ENCODE data around the gene CDC42. TPM values are rescaled to one million over a fixed set of nuclear protein-coding genes. Genes with fewer than 3 reads are reported as not detected.

The CDC42 gene
- total RNA-seq, 2 donors from 2014 or later: 269 to 323 TPM

- DNase-seq: no peak
- intact Hi-C loops (cut with DNase I, micrococcal nuclease): no loop called here
- no peak for ATAC-seq
Observed at GRCh38 chr1:22101199-22101598, 48.7 kb downstream of the CDC42 start.

- no peak for DNase-seq
- ATAC-seq: no peak
- intact Hi-C loops (cut with DNase I, micrococcal nuclease): no loop called here
Observed at GRCh38 chr1:22101995-22102394, 49.5 kb downstream of the CDC42 start.

- intact Hi-C loops (cut with DNase I, micrococcal nuclease): no loop called here
- ATAC-seq (no peak), DNase-seq (no peak)
Observed at GRCh38 chr1:22102746-22103145, 50.2 kb downstream of the CDC42 start.

- ATAC-seq (no peak), DNase-seq (no peak)
- intact Hi-C loops (cut with DNase I, micrococcal nuclease): no loop called here
Observed at GRCh38 chr1:22104094-22104493, 51.6 kb downstream of the CDC42 start.

- intact Hi-C loops (cut with DNase I, micrococcal nuclease): no loop called here
- ATAC-seq: no peak
- no peak for DNase-seq
Observed at GRCh38 chr1:22104865-22105437, 52.4 kb downstream of the CDC42 start.

- intact Hi-C loops (cut with DNase I, micrococcal nuclease): no loop called here
- ATAC-seq (peak; percentile 67), DNase-seq (no peak)
Observed at GRCh38 chr1:22105611-22106207, 53.2 kb downstream of the CDC42 start.

GRCh38 chr1:22107126-22107525 lies 54.6 kb downstream of the CDC42 start:
- DNase-seq: no peak
- ATAC-seq: no peak
- intact Hi-C loops (cut with DNase I, micrococcal nuclease): no loop called here

GRCh38 chr1:22108339-22109105 lies 56.0 kb downstream of the CDC42 start:
- ATAC-seq (no peak), DNase-seq (peak; percentile 39 to 48)
- intact Hi-C loops (cut with DNase I, micrococcal nuclease): no loop called here

- DNase-seq (no peak), ATAC-seq (no peak)
- intact Hi-C loops (cut with DNase I, micrococcal nuclease): no loop called here
Observed at GRCh38 chr1:22110016-22110415, 57.5 kb downstream of the CDC42 start.

GRCh38 chr1:22111115-22111514 lies 58.6 kb downstream of the CDC42 start:
- intact Hi-C loops (cut with DNase I, micrococcal nuclease): no loop called here
- DNase-seq: no peak
- ATAC-seq: no peak

- intact Hi-C loops (cut with DNase I, micrococcal nuclease): no loop called here
- ATAC-seq (no peak), DNase-seq (no peak)
Observed at GRCh38 chr1:22111620-22112019, 59.1 kb downstream of the CDC42 start.

- ATAC-seq: no peak
- intact Hi-C loops (cut with DNase I, micrococcal nuclease): no loop called here
- DNase-seq: no peak
Observed at GRCh38 chr1:22112554-22112953, 60.0 kb downstream of the CDC42 start.

GRCh38 chr1:22114083-22115012 lies 61.8 kb downstream of the CDC42 start:
- DNase-seq (no peak), ATAC-seq (no peak)
- intact Hi-C loops (cut with DNase I, micrococcal nuclease): no loop called here

GRCh38 chr1:22115286-22115685 lies 62.8 kb downstream of the CDC42 start:
- intact Hi-C loops (cut with DNase I, micrococcal nuclease): no loop called here
- ATAC-seq (no peak), DNase-seq (no peak)

- intact Hi-C loops (cut with DNase I, micrococcal nuclease): no loop called here
- no peak for ATAC-seq
- DNase-seq: no peak
Observed at GRCh38 chr1:22117238-22117637, 64.7 kb downstream of the CDC42 start.

GRCh38 chr1:22117851-22118250 lies 65.3 kb downstream of the CDC42 start:
- ATAC-seq: no peak
- intact Hi-C loops (cut with DNase I, micrococcal nuclease): no loop called here
- DNase-seq: no peak

GRCh38 chr1:22118291-22118992 lies 65.9 kb downstream of the CDC42 start:
- DNase-seq (no peak), ATAC-seq (no peak)
- intact Hi-C loops (cut with DNase I, micrococcal nuclease): no loop called here

- intact Hi-C loops (cut with DNase I, micrococcal nuclease): no loop called here
- DNase-seq (no peak), ATAC-seq (no peak)
Observed at GRCh38 chr1:22119626-22120468, 67.3 kb downstream of the CDC42 start.

Data from left colon (tissue), 2 donors.